GM18505 (cell line): ENCODE measurements around the gene PSMC6.
"Not testable (repeated sequence)": the region's sequence is repeated elsewhere in the genome, so short reads cannot be mapped to it uniquely, and the experiment has no call there.

Experiments used
- ATAC-seq: cut with Tn5 transposase; IDR thresholded peaks from one replicate; pipeline ENCODE4 v1.9.1; 2021; ENCODE audit not compliant: unreplicated experiment
- POLR2A ChIP-seq: IDR thresholded peaks from 4 replicates; pipeline ENCODE4 v1.6.1; 2011; ENCODE audit warnings: borderline replicate concordance; ENCODE audit not compliant: insufficient read depth, insufficient read length; ENCODE audit errors: extremely low read depth

Gene PSMC6

DNA sequence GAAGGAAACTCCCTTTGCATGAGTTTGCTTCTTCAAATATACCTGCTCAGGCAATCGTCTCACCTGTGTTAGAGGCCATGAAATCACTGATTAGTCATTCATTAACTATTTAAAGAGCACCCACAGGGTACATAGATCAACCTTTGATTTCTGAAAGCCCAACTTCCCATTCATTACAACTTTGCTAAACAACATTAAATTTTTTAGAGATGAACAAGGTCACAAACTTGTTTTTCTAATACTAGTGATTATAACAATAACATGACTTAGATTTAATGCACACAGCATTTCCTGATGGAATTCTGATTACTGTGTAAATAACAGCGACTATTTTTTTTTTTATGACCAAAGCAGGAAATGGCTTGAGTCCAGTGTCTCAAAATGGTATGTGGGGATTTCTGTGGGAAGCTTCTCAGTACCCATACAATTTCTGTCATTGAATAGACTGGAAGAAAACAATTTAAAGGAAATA is 6.3 kb upstream of the PSMC6 start:
- TF ChIP-seq POLR2A = no peak
- no peak for ATAC-seq

DNA sequence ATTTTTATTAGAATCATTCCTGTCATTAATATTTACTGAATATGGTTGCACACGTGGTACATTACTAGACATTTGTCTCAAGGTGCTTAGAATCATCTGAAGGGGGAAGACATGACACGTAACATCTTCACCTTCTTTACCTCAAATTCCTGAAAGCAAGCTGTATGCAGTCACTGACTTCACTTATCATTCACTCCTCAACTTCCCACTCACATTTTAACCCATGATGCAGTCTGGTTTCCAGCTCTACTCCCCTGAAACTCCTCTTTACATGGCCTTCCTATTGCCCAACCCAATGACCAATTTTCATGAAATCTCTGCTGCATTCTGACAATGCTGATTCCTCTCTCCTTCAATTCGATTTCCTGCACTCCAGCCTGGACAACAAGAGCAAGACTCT is 5.8 kb upstream of the PSMC6 start:
- ATAC-seq = no peak
- no peak for TF ChIP-seq POLR2A

GRCh38 chr14:52703225-52703624 is 3.8 kb upstream of the PSMC6 start:
- no peak for TF ChIP-seq POLR2A
- no peak for ATAC-seq

GRCh38 chr14:52703664-52704063 is 3.3 kb upstream of the PSMC6 start:
- no peak for ATAC-seq
- no peak for TF ChIP-seq POLR2A

DNA sequence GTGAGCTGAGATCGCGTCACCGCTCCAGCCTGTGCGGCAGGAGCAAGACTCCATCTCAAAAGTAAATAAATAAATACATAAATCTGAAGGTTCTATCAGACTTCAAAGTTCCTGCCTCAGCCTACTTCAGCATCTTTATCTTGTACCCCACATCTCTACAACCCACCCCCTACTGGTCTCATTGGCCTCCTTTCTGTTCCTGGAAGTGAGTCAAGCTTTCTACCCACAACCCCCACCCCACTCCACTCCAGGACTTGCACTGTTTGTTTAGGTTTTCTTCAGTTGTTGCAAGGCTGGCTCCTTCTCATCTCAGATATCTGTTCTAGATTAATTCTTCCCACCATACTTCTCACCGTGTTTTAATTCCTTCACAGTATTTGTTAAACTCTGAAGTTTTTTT is 714 bp upstream of the PSMC6 start:
- TF ChIP-seq POLR2A = no peak

DNA sequence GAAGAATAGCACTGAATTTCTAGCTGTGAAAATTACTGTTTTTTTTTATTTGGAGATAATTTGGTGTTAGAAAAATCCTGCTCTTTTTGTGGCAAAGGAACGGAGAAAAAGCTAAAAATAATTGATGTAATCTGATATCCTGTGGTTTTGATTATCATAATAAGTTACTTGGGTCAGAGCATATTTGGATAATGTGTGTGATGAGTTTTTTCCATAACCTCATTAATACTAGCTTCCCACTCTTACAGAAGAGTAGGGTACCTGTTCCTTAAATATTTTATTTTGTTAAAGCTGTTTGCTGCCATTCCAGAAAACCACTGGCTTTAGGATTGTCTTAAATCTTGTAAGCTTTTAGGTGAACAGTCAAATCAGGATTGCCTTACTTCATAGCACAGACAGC is 4.7 kb downstream of the PSMC6 start:
- no peak for TF ChIP-seq POLR2A
- no peak for ATAC-seq

More for the DNA sequence above, 714 bp upstream of the PSMC6 start:
- ATAC-seq = no peak

DNA sequence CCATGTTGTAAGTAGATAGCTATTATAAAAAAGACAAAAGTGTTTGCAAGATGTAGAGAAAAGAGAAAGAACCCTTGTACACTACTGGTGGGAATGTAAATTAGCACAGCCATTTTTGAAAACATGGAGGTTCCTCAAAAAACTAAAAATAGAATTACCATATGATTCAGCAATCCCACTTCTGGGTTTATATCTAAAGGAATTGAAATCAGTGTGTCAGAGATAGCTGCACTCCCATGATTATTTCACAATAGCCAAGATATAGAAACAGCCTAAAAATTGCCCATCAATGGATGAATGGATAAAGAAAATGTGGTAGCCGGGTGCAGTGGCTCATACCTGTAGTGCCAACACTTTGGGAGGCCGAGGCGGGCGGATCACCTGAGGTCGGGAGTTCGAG is 9.2 kb downstream of the PSMC6 start:
- no peak for ATAC-seq
- no peak for TF ChIP-seq POLR2A

GRCh38 chr14:52723514-52724359 is 16.7 kb downstream of the PSMC6 start:
- no peak for TF ChIP-seq POLR2A
- ATAC-seq = no peak

DNA sequence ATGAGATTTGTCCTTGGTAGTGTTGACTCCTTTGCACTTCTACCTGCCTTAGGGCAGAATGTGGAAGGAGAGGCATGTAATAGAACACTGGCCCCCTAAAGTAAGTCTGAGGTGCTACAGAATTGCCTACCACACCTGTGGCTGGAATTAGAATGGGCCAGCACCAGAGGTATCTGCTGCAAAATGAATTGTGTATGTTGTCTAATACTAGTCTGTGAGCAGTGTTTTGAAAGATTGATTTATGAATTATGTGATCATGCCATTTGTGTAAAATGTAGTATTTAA is 17.3 kb downstream of the PSMC6 start:
- no peak for TF ChIP-seq POLR2A
- ATAC-seq = no peak

- not testable (repeated sequence) for ATAC-seq
These were observed 20.5 kb downstream of the PSMC6 start for GRCh38 chr14:52727509-52727908.

- ATAC-seq = not testable (repeated sequence)
These were observed 22.0 kb downstream of the PSMC6 start for GRCh38 chr14:52729035-52729434.

GRCh38 chr14:52729585-52729924 is 22.6 kb downstream of the PSMC6 start:
- ATAC-seq = no peak

DNA sequence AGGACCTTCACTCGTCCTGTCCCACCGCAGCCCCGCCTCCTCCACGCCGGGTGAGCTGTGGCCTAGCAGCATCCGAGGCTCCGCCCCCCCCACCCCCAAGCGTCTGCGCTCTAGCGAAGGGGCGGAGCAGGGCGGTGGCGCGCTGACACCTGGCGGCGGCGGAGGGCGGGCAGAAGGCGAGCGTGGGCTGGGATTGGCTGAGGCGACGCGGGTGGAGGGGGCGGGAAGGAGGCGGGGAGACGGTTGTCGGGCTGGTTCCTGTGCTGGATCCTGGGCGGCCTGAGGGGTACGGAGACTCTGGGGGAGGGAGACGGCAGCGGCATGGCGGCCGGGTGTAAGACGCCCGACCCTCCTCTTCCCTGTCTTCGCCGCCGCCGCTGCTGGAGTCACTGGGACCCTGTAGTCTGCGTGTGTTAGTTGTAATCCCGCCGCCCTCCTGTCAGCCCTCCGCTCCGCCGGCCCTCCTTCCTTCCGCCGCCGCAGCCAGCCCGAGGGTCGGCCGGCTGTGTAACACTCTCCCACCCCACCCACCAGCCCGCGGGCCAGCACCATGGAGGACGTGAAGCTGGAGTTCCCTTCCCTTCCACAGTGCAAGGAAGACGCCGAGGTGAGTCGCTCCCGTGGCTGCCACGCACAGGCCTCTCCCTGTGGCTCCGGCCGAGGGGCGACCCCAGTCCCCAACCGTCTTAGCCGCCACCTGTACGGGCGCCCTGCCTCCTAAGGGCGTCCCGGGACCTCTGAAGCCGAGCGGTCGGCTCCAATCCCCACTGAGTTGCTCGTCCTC is 23.1 kb downstream of the PSMC6 start, which contains the start of gene STYX:
TSS of gene STYX (plus strand) at position 242 of the 784 bp plus-strand sequence. CDS start at position 551, 309 bp downstream.
- peak; percentile 94 for ATAC-seq
- TF ChIP-seq POLR2A = peak; percentile 83

More at GRCh38 chr14:52729585-52729924, 22.6 kb downstream of the PSMC6 start:
- no peak for TF ChIP-seq POLR2A

DNA sequence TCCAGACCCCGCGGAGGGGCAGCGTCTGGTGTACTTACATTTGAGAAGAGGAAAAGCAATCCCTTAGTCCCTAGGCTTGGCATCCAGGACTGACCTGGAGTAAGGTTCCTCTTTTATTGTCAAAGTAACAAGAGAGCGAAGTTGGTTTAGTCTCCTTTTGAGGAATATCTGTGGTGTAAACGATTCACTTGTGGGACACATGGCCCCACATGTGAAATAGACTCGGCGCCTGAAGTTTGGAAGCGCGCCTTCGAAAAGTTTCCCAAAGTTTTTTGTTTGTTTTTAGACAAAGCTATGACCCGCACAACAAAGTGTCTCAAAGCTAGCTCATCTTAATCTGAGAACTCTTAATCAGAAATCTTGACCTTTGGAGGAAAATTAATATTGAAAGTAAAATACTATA is 23.7 kb downstream of the PSMC6 start:
- no peak for TF ChIP-seq POLR2A
- no peak for ATAC-seq
